Kasumi-1 (cell line): ENCODE data around the gene SH3RF3.
A peak's percentile ranks its signal among the peaks of the same experiment; 100 is the strongest.

ENCODE experiments used
- DNase-seq, 2 experiments: peaks; one replicate each; lab custom pipeline; 2025; lab: John Stamatoyannopoulos, UW

The SH3RF3 gene

GRCh38 chr2:109242654-109243331 is 113.8 kb downstream of the SH3RF3 start:
- no peak for DNase-seq

DNA sequence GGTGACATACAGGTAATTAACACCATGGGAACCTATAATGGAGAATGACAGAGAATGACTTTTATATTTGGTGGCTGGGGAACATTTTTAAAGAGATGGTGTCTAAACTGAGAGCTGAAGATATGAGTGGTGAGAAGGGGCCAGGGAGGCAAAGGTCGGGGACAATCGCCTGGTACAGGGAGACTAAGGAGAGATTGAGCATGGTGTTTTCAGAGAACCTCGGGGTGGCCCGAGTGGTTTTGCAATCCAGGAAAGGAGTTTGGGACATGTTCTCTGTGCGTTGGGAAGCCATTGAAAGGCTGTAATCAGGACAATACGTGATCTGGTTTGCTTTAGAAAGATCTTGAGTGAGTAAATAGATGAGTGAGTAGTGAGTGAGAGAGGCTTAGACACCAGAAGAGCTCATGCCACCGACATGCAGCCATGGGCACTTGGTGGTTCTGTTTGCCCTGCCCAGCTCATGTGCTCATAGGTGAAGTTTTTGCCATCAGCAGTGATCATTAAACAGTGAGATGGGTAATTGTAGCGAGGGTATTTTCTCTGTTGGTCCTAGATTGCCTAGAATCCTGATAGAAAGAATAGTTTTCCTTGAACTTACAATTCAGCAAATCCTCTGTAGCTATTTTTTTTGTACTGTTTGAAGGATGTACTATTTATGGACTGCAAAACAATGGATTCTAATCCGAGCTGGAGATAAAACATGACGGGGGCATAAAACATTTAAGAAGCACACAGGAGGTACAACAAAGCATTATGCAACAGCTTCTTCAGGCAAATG is 114.7 kb downstream of the SH3RF3 start:
- DNase-seq, result no peak

GRCh38 chr2:109244304-109244582 is 115.2 kb downstream of the SH3RF3 start:
- no peak for DNase-seq

- no peak for DNase-seq
Observed at GRCh38 chr2:109244750-109245382, 115.9 kb downstream of the SH3RF3 start.

DNA sequence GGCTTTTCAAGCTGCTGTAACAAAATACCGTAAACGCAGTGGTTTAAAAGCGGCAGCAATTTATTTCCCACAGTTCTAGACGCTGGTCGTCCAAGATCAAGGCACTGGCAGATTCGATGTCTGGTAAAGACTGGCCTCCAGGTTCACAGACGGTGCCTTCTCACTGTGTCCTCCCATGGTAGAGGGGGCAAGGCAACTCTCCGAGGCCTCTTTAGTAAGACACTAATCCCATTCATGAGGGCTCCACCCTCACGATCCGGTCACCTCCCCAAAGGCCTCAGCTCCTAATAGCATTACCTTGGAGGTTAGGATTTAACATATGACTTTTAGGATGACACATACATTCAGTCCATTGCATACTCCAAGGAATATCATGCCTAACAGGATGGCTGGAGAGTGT is 117.2 kb downstream of the SH3RF3 start:
- no peak for DNase-seq

GRCh38 chr2:109246616-109247015 is 117.6 kb downstream of the SH3RF3 start:
- DNase-seq, result no peak

GRCh38 chr2:109247340-109247739 is 118.3 kb downstream of the SH3RF3 start:
- no peak for DNase-seq

- no peak for DNase-seq
Observed at GRCh38 chr2:109247812-109248211, 118.8 kb downstream of the SH3RF3 start.

DNA sequence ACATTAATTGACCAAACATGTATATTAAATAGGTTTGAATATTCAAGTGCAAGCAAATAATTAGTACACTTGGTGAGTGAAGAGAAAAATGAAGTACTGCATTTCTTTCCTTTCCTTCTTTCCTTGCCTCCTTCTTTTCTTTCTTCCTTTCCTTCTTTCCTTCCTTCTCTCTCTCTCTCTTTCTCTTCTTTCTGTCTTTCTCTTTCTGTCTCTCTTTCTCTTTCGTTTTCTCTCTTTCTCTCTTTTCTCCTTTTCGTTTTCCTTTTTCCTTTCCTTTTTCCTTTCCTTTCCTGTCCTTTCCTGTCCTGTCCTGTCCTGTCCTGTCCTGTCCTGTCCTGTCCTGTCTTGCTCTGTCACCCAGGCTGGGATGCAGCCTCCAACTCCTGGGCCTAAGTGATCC is 119.6 kb downstream of the SH3RF3 start:
- no peak for DNase-seq

DNA sequence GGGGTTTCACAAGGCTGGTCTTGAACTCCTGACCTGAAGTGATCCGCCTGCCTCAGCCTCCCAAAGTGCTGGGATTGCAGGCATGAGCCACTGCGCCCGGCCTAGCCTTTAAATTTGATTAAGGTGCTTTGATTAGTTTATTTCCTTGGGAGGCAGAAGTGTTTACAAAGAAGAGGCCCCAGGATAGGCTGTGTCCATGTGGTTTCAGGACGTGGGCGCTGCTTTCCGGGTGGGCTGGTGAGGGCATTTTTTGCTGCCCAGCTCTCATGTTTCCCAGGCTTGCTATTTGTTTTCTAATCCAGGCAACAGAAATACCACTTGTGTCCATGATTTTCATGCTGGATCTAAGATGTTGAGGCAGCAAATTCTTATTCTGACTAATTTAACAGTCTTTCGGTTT is 124.2 kb downstream of the SH3RF3 start:
- no peak for DNase-seq

- DNase-seq, result no peak
Observed at GRCh38 chr2:109254174-109254904, 125.3 kb downstream of the SH3RF3 start.

GRCh38 chr2:109255654-109256053 is 126.6 kb downstream of the SH3RF3 start:
- peak; percentile 26 to 34 for DNase-seq

DNA sequence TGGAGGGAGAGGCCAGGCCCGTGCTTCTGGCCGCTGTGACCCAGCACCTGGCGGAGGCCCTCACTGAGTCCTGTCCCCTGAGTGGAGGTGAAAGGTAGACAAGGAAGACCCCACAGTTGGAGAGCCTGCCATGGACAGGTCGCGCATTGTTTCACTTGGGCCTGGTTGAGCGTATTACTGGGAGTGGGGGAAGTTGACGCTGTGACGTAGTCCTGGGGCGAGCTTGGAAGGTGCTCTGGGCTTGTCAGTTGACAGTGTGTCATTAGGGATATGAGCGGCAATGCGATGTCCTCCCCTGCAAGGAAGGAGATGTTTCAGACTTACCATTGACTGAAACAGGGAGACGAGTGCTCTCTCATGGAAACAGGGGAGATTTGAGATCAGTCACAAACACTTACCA is 127.1 kb downstream of the SH3RF3 start:
- DNase-seq, result no peak

DNA sequence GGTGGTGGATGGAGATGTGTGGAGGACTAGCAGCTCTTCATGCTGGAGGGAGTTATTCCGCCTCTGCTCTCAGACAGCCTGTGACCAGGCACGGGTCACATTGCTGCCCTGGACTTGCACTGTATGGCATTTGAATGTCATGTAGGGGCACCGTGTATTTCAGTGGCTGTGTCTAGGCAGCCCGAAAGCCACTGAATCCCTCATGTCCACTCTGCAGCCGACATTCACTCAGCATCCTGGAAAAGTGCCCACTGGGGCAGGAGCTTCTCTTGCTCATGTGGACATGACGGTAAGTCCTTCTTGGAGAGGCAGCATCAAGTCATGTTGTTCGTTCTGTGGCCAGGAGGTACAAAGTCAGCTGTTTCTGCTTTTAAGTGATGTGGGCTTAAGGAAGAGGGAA is 127.9 kb downstream of the SH3RF3 start:
- no peak for DNase-seq

DNA sequence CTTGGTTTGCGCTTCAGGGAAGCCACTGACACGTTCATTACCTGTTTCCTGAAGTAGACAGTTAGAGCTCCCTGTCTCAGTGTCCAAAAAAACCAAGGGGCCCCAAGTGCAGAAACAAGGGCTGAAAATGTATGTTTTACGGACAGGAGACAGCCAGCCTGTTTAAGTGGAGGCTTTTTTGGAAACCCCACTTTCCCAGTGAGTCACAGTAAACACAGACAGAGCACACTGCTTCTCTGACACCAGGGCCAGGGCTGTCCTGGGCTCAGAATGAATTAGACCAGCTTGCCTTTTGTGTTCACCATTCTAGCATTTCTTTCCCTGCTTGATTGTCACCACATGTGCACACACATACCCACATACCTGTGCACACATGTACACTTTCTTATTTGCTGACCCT is 128.6 kb downstream of the SH3RF3 start:
- no peak for DNase-seq

GRCh38 chr2:109258376-109258775 is 129.4 kb downstream of the SH3RF3 start:
- DNase-seq, result no peak

- DNase-seq, result no peak
Observed at GRCh38 chr2:109258905-109259540, 130.0 kb downstream of the SH3RF3 start.

- DNase-seq, result no peak
Observed at GRCh38 chr2:109259671-109260070, 130.7 kb downstream of the SH3RF3 start.

- DNase-seq, result no peak
Observed at GRCh38 chr2:109260116-109260855, 131.3 kb downstream of the SH3RF3 start.

- DNase-seq, result peak; percentile 22 to 23
Observed at GRCh38 chr2:109260886-109261700, 132.1 kb downstream of the SH3RF3 start.
